Embryonic facial prominence (tissue), 1 donor: ENCODE measurements around the gene ATP8A1.

Experiments
- DNase-seq: peaks from one replicate; pipeline ENCODE4 v3.0.0-alpha.2; 2016; ENCODE audit errors: extremely low spot score

Gene ATP8A1

DNA sequence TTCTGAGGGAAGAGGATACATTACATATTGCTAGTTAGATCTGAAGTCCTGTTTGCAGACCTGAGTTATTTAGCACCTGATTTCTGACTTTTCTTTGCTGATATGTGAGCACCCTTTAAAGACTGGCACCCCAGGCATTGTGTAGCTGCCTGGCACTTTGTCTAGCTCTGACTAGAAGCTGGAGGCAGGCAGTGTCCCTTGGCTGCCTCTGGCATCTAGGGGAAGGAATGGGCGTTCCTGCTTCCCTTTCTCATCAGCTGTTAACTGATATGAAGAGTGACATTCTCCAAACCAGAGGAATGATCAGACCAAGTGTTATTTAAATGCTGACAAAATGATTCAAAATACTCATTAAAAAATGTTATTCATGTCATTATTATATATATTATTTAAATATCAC is 289.9 kb downstream of the ATP8A1 start:
- DNase-seq = no peak

DNA sequence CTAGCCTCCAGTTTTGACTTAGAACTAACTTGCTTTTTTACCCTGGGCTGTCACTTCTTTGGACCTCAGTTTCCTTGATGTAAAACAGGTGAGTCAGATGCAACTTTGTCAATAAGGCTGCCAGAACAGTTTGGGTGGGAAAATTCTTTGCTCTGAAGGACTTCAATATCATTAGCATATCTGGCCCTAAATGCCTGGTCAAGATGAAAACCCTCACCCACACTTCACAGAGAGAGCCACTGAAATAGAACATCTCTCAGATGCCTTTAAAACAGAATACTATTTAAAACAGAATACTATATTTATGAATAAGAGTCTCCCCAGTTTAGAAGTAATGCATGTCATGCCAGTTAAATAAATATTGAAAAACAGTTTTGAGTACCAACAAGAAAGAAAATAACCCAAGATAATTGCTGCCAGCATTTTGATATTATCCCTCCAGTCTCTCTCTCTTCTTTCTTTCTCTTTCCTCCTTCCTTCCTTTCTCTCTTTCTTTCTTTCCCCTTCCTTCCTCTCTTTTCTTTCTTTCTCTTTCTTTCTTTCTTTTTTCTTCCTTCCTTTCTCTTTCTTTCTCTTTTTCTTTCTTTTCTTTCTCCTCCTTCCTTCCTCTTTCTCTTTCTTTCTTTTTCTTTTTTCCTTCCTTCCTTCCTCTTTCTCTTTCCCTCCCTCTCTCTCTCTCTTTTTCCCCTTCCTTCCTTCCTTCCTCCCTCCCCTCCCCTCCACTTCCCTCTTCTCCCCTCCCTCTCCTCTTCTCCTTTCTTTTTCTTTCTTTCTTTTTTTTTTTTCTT is 292.4 kb downstream of the ATP8A1 start:
- DNase-seq = no peak

DNA sequence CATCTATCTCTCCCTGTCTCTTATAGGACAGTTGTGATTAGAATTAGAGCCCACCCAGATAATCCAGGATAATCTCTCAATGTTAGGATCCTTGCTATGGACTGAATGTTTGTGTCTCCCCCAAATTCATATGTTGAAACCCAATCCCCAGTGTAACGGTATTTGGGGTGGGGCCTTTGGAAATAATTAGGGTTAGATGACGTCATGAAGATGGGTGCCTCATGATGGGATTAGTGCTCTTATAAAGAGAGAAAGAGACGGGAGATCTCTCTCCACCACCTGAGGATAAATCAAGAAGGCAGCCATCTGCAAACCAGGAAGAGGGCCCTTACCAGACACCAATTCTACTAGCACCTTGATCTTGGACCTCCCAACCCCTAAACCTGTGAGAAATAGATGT is 293.3 kb downstream of the ATP8A1 start:
- no peak for DNase-seq

DNA sequence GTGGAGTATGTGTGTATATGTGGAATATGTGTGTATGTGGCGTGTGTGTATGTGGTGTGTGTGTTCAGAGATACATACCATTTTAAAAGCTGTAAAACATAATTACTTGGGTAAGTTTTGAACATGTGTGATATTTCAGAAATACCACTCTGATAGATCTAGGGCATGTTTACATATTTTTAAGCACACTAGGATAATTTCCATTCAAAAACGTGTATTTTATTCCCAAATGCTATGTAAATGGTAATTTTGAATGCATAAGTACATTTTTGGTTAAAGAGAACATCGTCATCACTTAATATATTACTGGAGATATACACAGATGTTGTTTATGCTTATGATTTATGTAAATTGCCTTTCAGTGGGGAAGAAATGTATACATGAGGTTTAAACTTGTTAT is 294.3 kb downstream of the ATP8A1 start:
- no peak for DNase-seq

DNA sequence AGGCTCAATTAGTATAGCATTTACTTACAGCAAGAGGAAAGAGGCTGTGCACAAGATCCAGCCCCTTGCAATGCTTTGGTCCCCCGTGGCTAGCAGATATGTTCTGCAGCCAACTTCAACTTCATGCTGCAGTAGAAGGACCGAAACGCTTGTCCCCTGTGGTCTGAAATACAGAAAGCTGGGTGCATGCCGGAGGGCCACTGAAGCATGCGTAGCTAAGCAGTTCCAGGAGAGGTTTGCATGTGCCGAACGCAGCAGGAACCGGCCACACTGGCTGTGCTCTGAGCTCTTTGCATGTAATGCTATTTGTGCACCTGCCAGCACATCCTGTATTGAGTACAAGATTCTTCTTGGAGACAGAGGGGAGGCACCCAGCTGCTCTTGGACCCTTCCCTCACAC is 295.4 kb downstream of the ATP8A1 start:
- no peak for DNase-seq

DNA sequence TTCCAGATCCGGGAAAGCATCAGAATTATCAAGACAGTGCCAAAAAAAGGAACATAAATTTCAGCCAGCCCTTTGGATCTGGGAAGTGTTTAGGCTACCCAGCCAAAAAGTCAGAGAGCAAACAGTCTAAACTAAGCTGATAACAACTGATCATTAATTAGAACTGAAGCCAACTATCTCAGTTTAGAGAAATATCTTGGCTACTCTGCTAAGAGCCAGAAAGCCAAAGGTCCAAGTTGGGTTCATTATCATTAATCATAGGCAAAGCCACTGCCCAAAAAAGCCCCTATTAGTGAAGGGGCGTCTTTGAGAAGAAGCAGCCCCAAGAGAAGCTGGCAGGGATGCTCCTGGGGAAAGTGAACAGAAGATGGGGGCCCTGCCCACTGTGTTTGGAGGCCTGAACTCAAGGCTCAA is 296.6 kb downstream of the ATP8A1 start:
- no peak for DNase-seq

DNA sequence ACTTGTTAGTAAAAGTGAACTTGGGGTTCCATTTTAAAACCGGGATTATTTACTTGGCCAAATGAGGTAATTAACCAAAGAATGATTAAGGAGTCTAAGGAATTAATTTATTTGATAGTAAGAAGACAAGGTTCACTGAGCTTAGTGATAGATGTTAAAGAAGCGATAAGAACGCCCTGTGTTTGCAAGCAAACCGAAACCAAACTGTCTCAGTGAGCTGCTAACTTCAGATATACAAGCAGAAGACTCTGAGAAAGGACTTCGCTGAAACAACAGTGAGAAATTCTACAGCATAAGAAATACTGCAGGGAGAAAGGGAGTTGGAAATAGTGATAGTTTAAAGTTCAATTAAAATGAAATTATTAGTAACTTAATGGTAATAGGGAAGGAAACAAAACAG is 297.2 kb downstream of the ATP8A1 start:
- no peak for DNase-seq
